ENCODE measurements around the gene MEGF6.

The MEGF6 gene

GRCh38 chr1:3579626-3580025, 31.7 kb downstream of the MEGF6 start:
- no peak overlapping the region for H3K4me2 ChIP-seq (ENCODE audit: low read length)
- no peak overlapping the region for H3K4me3 ChIP-seq (ENCODE audit: low read length)
- H4K20me1 ChIP-seq (ENCODE audit: control insufficient read depth, insufficient read depth, low read depth, low read length), result no peaks in the 10 kb centered on the region
- H3F3A ChIP-seq (ENCODE audit: control insufficient read depth, insufficient read depth), result no peaks in the 10 kb centered on the region
- no peak overlapping the region for H3K27ac ChIP-seq (ENCODE audit: low read depth, low read length)
- H3K9me2 ChIP-seq (replicated peaks; ENCODE audit: control insufficient read depth, low read length), result no peaks in the 10 kb centered on the region
- H3K79me2 ChIP-seq (ENCODE audit: control insufficient read depth, low read length), result no peaks in the 10 kb centered on the region
- H3K4me1 ChIP-seq (ENCODE audit: control insufficient read depth, low read length), result no peaks in the 10 kb centered on the region
- H3K36me3 ChIP-seq (ENCODE audit: control insufficient read depth, low read length), result no peaks in the 10 kb centered on the region
- H3K27me3 ChIP-seq (ENCODE audit: control insufficient read depth, low read length), result no peaks in the 10 kb centered on the region
- no peak for TF ChIP-seq CTCF (IDR thresholded peaks at IDR 0.05; ENCODE audit: low read depth, low read length, poor library complexity, severe bottlenecking)
- TF ChIP-seq EZH2phosphoT487 (IDR thresholded peaks at IDR 0.05; ENCODE audit: borderline replicate concordance, low read length), result no peak
- peaks cover 15% of the 10 kb centered on the region; the same call in 1 of the 2 replicates for H3K9me3 ChIP-seq (ENCODE audit: control insufficient read depth, insufficient read depth, low read length)

- H3F3A ChIP-seq (ENCODE audit: control insufficient read depth, insufficient read depth), result no peaks in the 10 kb centered on the region
- H3K9me3 ChIP-seq (ENCODE audit: control insufficient read depth, insufficient read depth, low read length), result peaks cover 11% of the 10 kb centered on the region; the same call in 1 of the 2 replicates
- no peaks in the 10 kb centered on the region for H3K36me3 ChIP-seq (ENCODE audit: control insufficient read depth, low read length)
- no peaks in the 10 kb centered on the region for H4K20me1 ChIP-seq (ENCODE audit: control insufficient read depth, insufficient read depth, low read depth, low read length)
- H3K9me2 ChIP-seq (replicated peaks; ENCODE audit: control insufficient read depth, low read length), result no peaks in the 10 kb centered on the region
- H3K79me2 ChIP-seq (ENCODE audit: control insufficient read depth, low read length), result no peaks in the 10 kb centered on the region
- TF ChIP-seq CTCF (IDR thresholded peaks at IDR 0.05; ENCODE audit: low read depth, low read length, poor library complexity, severe bottlenecking) (no peak), EZH2phosphoT487 (IDR thresholded peaks at IDR 0.05; ENCODE audit: borderline replicate concordance, low read length) (no peak)
- H3K4me2 ChIP-seq (ENCODE audit: low read length), result no peak overlapping the region
- no peak overlapping the region for H3K27ac ChIP-seq (ENCODE audit: low read depth, low read length)
- H3K4me3 ChIP-seq (ENCODE audit: low read length), result no peak overlapping the region
- no peaks in the 10 kb centered on the region for H3K4me1 ChIP-seq (ENCODE audit: control insufficient read depth, low read length)
- H3K27me3 ChIP-seq (ENCODE audit: control insufficient read depth, low read length), result no peaks in the 10 kb centered on the region
Measured at GRCh38 chr1:3578906-3579305, 32.4 kb downstream of the MEGF6 start.

GRCh38 chr1:3578433-3578805, 32.9 kb downstream of the MEGF6 start:
- TF ChIP-seq CTCF (IDR thresholded peaks at IDR 0.05; ENCODE audit: low read depth, low read length, poor library complexity, severe bottlenecking), result no peak
- TF ChIP-seq EZH2phosphoT487 (IDR thresholded peaks at IDR 0.05; ENCODE audit: borderline replicate concordance, low read length), result no peak
- Histone ChIP-seq H3K27ac (ENCODE audit: low read depth, low read length) (no peak overlapping the region), H3K36me3 (ENCODE audit: control insufficient read depth, low read length) (no peaks in the 10 kb centered on the region), H3K4me1 (ENCODE audit: control insufficient read depth, low read length) (no peaks in the 10 kb centered on the region), H3F3A (ENCODE audit: control insufficient read depth, insufficient read depth) (no peaks in the 10 kb centered on the region), H3K79me2 (ENCODE audit: control insufficient read depth, low read length) (no peaks in the 10 kb centered on the region), H4K20me1 (ENCODE audit: control insufficient read depth, insufficient read depth, low read depth, low read length) (no peaks in the 10 kb centered on the region), H3K9me3 (ENCODE audit: control insufficient read depth, insufficient read depth, low read length) (peaks cover 9% of the 10 kb centered on the region; the same call in 1 of the 2 replicates), H3K4me3 (ENCODE audit: low read length) (no peak overlapping the region), H3K4me2 (ENCODE audit: low read length) (no peak overlapping the region), H3K27me3 (ENCODE audit: control insufficient read depth, low read length) (no peaks in the 10 kb centered on the region), H3K9me2 (replicated peaks; ENCODE audit: control insufficient read depth, low read length) (no peaks in the 10 kb centered on the region)
